HS-5 (cell line): ENCODE results near the gene COCH.

Experiments used
- DNase-seq: peaks from one replicate; pipeline ENCODE4 v3.0.0-alpha.2; 2012; ENCODE audit warnings: low read depth

The COCH gene

GRCh38 chr14:30874120-30874998 lies at the start of gene COCH:
TSS of gene COCH (plus strand) at chr14:30874559. CDS start at chr14:30874939, 380 bp downstream.
- no peak for DNase-seq

- DNase-seq, result no peak
Measured at GRCh38 chr14:30826070-30826469, 48.3 kb upstream of the COCH start.

GRCh38 chr14:30829853-30830252 lies 44.5 kb upstream of the COCH start:
- no peak for DNase-seq

GRCh38 chr14:30834353-30834752 lies 40.0 kb upstream of the COCH start:
- DNase-seq, result no peak

GRCh38 chr14:30838351-30838750 lies 36.0 kb upstream of the COCH start:
- no peak for DNase-seq

GRCh38 chr14:30840086-30840779 lies 34.1 kb upstream of the COCH start:
- no peak for DNase-seq

GRCh38 chr14:30842431-30842830 lies 31.9 kb upstream of the COCH start:
- DNase-seq, result no peak

- DNase-seq, result no peak
Measured at GRCh38 chr14:30848449-30849240, 25.7 kb upstream of the COCH start.

GRCh38 chr14:30849354-30849753 lies 25.0 kb upstream of the COCH start:
- no peak for DNase-seq

- DNase-seq, result no peak
Measured at GRCh38 chr14:30849983-30850382, 24.4 kb upstream of the COCH start.

GRCh38 chr14:30853946-30854345 lies 20.4 kb upstream of the COCH start:
- no peak for DNase-seq

GRCh38 chr14:30854492-30854891 lies 19.9 kb upstream of the COCH start:
- no peak for DNase-seq

GRCh38 chr14:30855345-30856037 lies 18.9 kb upstream of the COCH start:
- DNase-seq, result no peak

GRCh38 chr14:30861200-30861599 lies 13.2 kb upstream of the COCH start:
- DNase-seq, result no peak

- no peak for DNase-seq
Measured at GRCh38 chr14:30864934-30865333, 9.4 kb upstream of the COCH start.

- DNase-seq, result no peak
Measured at GRCh38 chr14:30868736-30869135, 5.6 kb upstream of the COCH start.

GRCh38 chr14:30869551-30870155 lies 4.7 kb upstream of the COCH start:
- no peak for DNase-seq

- DNase-seq, result no peak
Measured at GRCh38 chr14:30872602-30873001, 1.8 kb upstream of the COCH start.

GRCh38 chr14:30873308-30874119 lies 845 bp upstream of the COCH start:
- no peak for DNase-seq

GRCh38 chr14:30874999-30875787 lies 834 bp downstream of the COCH start:
- no peak for DNase-seq
